Activated T-helper 1 cell treated with anti-CD3 and anti-CD28 coated beads, Interleukin-12 subunit alpha, Interleukin-12 subunit beta, Interleukin-2, Interleukin-4 antibody, amounts not matched to agents 30 ng/mL and 10 ng/mL and 1 ng/mL, durations not matched to agents 14 hours and 24 hours and 36 hours (primary cell): ENCODE results near the gene CD151. TPM values are rescaled to one million over a fixed set of nuclear protein-coding genes. Genes with fewer than 3 reads are reported as not detected.

ENCODE experiments used
- DNase-seq: peaks from one replicate; pipeline ENCODE4 v3.0.0; 2021; ENCODE audit warnings: low spot score
- H3K27ac Mint-ChIP-seq: one replicate; pipeline ENCODE4 v1.8.0; 2021; ENCODE audit warnings: mild to moderate bottlenecking, mixed read lengths
- H3K27me3 Mint-ChIP-seq: one replicate; pipeline ENCODE4 v1.8.0; 2022; ENCODE audit warnings: mild to moderate bottlenecking, moderate library complexity, mixed read lengths; ENCODE audit not compliant: insufficient read depth
- H3K36me3 Mint-ChIP-seq: one replicate; pipeline ENCODE4 v1.8.0; 2021; ENCODE audit warnings: low read depth, mixed read lengths
- H3K4me1 Mint-ChIP-seq: one replicate; pipeline ENCODE4 v1.8.0; 2021; ENCODE audit warnings: low read depth, mixed read lengths
- H3K4me3 Mint-ChIP-seq: one replicate; pipeline ENCODE4 v1.8.0; 2021; ENCODE audit warnings: mild to moderate bottlenecking, moderate library complexity, mixed read lengths
- H3K9me3 Mint-ChIP-seq: one replicate; pipeline ENCODE4 v1.8.0; 2021; ENCODE audit warnings: mixed read lengths
- intact Hi-C: fragments of 100-400 bp; cut with micrococcal nuclease; formaldehyde crosslinking; loops from one replicate; pipeline ENCODE4 v1.15.1; 2024
- total RNA-seq: library from RNA; stranded (reverse); gene quantifications from 2 replicates; pipeline ENCODE4 v1.2.3, GENCODE V29; 2022

CD151 gene
- total RNA-seq, 1 donor from 2014 or later, result 80.6 TPM

DNA sequence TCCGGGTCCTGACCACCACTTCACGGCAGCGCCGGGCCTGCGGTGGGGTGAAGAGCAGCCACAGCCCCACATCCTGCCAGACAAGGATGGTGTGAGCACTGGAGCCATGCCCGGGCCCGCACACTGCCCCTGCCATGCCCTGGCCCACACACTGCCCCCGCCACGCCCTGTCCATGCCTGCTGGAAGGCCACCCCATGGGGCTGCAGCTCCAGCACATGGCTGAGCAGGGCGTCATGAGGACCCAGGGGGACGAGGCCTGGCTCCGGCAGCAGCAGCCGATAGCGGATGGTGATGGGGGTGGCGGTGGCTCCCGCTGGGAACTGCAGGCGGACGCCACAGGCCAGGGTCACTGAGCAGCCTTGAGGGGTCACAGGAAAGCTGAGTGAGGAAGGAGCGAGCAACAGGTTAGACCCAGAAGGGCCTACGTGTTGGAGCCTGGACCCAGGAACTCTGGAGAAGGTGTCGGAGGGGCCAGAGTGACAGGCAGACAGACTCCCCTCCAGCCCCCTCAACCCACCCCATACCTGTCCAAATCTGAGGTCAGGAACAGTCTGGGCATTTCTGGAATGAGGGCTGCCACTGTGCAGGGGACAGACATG, 30.6 kb upstream of the CD151 start:
- Mint-ChIP-seq H3K36me3 (no peaks in the 10 kb centered on the region), H3K9me3 (no peaks in the 10 kb centered on the region), H3K4me3 (no peak overlapping the region), H3K4me1 (no peaks in the 10 kb centered on the region), H3K27me3 (no peaks in the 10 kb centered on the region), H3K27ac (no peak overlapping the region)
- intact Hi-C loops, result no loop called here
- no peak for DNase-seq

DNA sequence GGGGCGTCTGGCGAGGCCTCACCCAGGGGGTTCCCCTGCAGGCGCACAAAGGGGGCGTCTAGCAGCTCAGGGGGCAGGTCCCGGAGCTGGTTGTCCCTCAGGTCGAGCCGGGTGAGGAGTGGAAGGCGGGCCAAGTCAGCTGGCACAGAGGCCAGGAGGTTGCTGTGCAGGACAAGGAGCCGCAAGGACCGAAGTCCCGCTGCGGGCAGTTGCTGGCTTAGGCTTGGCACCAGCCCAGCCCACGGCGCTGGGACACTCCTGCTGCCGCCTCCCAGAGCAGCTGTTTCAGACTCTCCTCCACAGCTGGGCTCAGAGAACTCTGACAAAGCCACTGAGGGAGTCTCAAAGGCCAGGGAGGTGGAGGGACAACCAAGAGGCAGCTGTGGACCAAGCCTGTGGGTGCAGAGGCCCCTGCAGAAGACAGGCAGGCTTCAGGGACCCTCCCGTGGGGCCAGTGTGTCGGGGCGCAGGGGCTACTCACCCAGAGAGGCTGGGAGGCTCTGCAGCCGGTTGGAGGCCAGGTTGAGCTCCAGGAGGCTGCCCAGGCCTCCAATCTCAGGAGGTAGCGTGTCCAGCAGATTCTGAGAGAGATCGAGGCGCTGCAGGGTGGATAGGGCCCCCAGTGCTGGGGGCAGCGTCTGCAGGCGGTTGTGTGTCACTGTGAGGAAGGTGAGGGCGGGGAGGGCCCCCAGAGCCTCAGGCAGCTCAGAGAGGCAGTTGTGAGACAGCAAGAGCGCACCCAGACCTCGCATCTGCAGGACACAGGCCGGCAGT, 29.9 kb upstream of the CD151 start:
- H3K27me3 Mint-ChIP-seq, result no peaks in the 10 kb centered on the region
- intact Hi-C loops, result no loop called here
- H3K9me3 Mint-ChIP-seq, result no peaks in the 10 kb centered on the region
- DNase-seq, result no peak
- peaks cover 3% of the 10 kb centered on the region for H3K4me1 Mint-ChIP-seq
- peak overlapping the region; percentile 56 for H3K4me3 Mint-ChIP-seq
- no peak overlapping the region for H3K27ac Mint-ChIP-seq
- no peaks in the 10 kb centered on the region for H3K36me3 Mint-ChIP-seq

DNA sequence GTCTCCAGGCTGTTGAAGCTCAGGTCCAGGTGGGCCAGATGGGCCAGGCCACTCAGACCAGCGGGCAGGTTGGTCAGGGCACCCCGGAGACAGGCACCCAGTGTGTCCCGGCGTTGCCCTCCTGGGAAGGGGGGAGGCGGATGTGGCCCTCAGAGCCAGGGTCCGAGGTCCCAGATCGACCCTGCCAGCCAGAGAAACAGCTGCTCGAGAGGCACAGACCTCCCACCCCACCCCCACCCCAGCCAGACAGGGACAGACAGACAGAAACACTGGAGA, 29.3 kb upstream of the CD151 start:
- Mint-ChIP-seq H3K9me3 (no peaks in the 10 kb centered on the region), H3K36me3 (no peaks in the 10 kb centered on the region), H3K27ac (no peak overlapping the region), H3K4me1 (peaks cover 6% of the 10 kb centered on the region), H3K27me3 (no peaks in the 10 kb centered on the region), H3K4me3 (peak overlapping the region; percentile 81)
- intact Hi-C loops, result no loop called here
- DNase-seq, result no peak

DNA sequence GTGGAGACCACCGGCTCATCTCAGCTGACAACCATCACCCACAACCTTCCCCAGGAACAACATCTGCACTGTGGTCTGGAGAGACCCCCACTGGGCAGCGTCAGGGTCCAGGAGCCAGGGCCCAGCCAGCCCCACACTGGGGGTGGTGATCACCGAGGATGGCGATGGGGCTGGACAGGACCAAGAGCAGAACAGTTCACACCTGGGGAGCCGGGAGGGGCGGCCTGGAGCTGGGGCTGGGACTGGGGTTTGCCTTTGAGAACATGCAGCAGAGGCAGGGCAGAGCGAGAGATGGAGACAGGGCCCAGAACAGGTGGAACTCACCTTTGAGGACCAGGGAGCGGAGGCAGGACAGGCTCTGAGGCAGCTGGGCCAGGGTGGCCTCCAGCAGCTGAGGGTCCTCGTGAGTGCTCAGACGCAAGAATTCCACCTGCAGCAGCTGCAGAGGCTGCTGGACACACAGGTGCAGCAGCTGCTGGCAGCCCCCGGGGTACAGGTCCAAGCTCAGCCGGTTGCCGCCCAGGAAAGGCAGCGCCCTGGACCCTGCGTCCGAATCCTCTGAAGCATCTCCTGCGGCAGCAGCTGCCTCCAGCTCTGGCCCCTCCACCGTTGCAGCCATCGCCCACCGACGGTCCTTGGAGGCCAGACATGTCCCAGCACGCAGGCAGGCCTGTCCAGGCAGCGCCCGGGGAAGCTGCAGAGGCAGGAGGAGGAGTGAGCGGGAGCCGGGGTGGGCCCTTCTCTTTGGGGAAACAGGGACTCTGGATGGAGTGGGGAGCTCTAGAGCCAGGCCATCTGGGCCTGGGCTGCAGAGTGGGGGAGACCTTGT, 28.8 kb upstream of the CD151 start:
- no peaks in the 10 kb centered on the region for H3K27me3 Mint-ChIP-seq
- no peaks in the 10 kb centered on the region for H3K9me3 Mint-ChIP-seq
- H3K27ac Mint-ChIP-seq, result no peak overlapping the region
- H3K36me3 Mint-ChIP-seq, result no peaks in the 10 kb centered on the region
- DNase-seq, result no peak
- intact Hi-C loops, result no loop called here
- peaks cover 6% of the 10 kb centered on the region for H3K4me1 Mint-ChIP-seq
- H3K4me3 Mint-ChIP-seq, result peak overlapping the region; percentile 81

DNA sequence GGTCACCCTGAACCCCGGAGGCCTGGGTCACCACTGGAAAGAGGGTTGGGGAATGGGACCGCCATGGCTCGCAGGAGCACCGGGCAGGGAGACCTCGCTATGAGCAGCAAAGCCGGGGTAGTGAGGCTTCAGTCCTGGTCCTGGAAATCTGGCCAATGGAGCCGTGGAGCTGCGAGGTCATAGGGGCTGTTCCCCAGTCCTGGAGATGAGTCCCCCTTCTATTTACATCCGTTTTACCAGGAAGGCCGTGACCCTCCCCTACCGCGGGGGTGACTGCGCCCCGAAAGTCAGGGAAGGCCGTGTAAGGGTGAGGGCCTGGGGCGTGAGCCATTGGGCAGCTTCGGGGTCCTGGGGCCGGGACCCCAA, 28.2 kb upstream of the CD151 start:
- H3K4me3 Mint-ChIP-seq, result peak overlapping the region; percentile 81
- no peak for DNase-seq
- intact Hi-C loops, result no loop called here
- no peaks in the 10 kb centered on the region for H3K9me3 Mint-ChIP-seq
- no peaks in the 10 kb centered on the region for H3K27me3 Mint-ChIP-seq
- peaks cover 6% of the 10 kb centered on the region for H3K4me1 Mint-ChIP-seq
- no peaks in the 10 kb centered on the region for H3K36me3 Mint-ChIP-seq
- peak overlapping the region; percentile 63 for H3K27ac Mint-ChIP-seq

DNA sequence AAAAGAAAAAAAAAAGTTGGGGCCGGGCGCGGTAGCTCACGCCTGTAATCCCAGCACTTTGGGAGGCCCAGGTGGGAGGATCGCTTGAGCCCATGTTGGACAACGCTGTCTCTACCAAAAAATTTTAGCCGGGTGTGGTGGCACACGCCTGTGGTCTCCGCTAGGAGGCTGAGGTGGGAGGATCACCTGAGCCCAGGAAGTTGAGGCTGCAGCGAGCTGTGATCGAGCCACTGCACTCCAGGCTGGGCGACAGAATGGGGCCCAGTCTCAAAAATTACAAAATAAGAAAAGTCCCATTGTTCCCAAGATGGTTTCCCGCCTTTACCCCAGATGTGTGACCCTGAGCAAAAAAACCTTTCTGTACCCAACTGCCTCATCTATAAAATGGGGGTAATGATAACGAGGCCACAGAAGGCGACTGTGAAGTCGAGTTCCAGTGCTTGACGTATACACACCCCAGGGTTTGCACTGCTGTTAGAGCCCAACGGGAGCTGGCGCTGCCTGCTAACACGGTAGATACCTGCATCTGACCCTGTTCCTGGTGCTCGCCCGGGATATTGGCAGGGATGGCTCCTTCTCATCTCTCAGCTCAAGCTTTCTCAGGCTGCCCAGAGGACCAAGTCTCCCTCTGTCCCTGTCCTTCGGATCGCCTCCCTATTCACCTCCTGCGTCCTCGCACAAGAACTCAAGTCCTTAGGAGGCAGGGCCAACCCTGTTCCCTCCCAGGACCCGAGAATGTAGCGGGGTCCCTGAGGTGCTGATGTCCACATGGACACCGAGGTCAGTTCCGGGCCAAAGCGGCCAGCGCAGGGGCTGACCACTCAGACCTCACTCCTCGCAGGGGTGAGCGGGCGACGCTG, 24.1 kb upstream of the CD151 start:
- Mint-ChIP-seq H3K4me3 (peak overlapping the region; percentile 86), H3K27ac (peak overlapping the region; percentile 90), H3K27me3 (no peaks in the 10 kb centered on the region), H3K36me3 (peaks cover 29% of the 10 kb centered on the region), H3K9me3 (no peaks in the 10 kb centered on the region), H3K4me1 (peaks cover 28% of the 10 kb centered on the region)
- DNase-seq, result no peak
- intact Hi-C loops, result loop anchor here (1.0 to 5.0 kb wide), 7 partner anchors 11 to 601 kb away; partner anchors contain the start of genes BET1L, CHID1, POLR2L and RIC8A

DNA sequence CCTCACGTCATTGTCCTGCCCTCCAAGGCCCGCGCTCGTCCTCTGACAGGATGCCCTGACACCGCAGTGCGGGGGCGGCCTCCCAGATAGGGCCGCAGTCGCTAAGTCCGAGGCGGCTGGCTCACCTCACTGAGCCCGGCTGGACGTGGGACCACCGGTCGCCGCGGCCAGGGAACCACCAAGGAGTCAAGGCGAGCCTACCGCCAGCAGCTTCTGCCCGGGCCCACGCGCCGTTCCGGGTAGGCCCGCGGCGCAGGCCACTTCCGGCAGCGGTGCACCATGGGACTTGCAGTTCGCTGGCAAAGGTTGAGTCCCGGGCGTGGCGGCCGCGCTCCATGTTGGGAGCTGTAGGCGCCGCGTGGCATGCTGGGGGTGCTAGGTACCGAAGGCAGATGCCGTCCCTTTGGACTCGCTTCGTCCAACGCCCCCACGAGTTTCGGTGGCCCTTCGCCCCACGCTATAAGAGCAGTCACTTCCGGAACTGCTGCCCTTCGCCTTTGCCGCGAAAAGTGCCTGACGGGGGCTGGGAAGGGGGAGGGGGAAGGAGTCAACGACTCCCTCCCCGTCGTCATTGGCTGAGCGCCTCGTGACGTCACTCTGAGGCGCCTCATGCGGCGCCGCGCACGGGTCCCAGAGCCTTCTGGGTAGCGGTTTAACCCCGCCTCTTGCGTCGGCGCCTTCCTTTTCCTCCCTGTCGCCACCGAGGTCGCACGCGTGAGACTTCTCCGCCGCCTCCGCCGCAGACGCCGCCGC, 23.3 kb upstream of the CD151 start, which contains the start of gene RPLP2:
RPLP2 (plus strand) TSS at position 681 of the 753 bp plus-strand sequence. CDS start 268 bp downstream, outside the sequence.
- Mint-ChIP-seq H3K9me3 (no peaks in the 10 kb centered on the region), H3K27ac (peak within 1 kb of the TSS; percentile 90), H3K4me1 (peaks cover 28% of the 10 kb centered on the region), H3K36me3 (peaks cover 29% of the 10 kb centered on the region), H3K27me3 (no peaks in the 10 kb centered on the region), H3K4me3 (peak within 1 kb of the TSS; percentile 92)
- intact Hi-C loops, result loop anchor here (1.0 to 5.0 kb wide), 7 partner anchors 10 to 602 kb away; partner anchors contain the start of genes BET1L, CHID1, POLR2L and RIC8A
- peak; percentile 97 for DNase-seq

DNA sequence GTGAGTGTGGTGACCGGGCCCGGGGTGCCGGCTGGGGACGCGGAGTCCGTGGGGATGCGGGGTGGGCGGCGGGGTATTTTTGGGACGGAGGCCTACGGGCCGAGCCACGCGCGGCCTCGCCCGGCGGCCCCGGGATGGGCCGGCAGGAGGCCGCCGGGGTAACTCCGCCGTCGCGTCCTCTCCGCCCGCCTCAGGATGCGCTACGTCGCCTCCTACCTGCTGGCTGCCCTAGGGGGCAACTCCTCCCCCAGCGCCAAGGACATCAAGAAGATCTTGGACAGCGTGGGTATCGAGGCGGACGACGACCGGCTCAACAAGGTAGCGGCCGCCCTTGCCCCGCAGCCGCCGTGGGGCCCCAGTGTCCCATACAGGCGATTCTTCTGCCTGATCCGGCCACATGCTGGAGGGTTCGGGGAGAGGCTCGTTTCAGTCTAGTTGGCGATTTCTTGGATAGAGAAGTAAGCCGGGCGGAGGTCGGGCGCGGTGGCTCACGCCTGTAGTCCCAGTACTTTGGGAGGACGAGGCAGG, 22.6 kb upstream of the CD151 start:
- no peaks in the 10 kb centered on the region for H3K27me3 Mint-ChIP-seq
- peak overlapping the region; percentile 92 for H3K4me3 Mint-ChIP-seq
- intact Hi-C loops, result no loop called here
- no peak for DNase-seq
- H3K9me3 Mint-ChIP-seq, result no peaks in the 10 kb centered on the region
- H3K27ac Mint-ChIP-seq, result peak overlapping the region; percentile 90
- peaks cover 29% of the 10 kb centered on the region for H3K36me3 Mint-ChIP-seq
- peaks cover 28% of the 10 kb centered on the region for H3K4me1 Mint-ChIP-seq

DNA sequence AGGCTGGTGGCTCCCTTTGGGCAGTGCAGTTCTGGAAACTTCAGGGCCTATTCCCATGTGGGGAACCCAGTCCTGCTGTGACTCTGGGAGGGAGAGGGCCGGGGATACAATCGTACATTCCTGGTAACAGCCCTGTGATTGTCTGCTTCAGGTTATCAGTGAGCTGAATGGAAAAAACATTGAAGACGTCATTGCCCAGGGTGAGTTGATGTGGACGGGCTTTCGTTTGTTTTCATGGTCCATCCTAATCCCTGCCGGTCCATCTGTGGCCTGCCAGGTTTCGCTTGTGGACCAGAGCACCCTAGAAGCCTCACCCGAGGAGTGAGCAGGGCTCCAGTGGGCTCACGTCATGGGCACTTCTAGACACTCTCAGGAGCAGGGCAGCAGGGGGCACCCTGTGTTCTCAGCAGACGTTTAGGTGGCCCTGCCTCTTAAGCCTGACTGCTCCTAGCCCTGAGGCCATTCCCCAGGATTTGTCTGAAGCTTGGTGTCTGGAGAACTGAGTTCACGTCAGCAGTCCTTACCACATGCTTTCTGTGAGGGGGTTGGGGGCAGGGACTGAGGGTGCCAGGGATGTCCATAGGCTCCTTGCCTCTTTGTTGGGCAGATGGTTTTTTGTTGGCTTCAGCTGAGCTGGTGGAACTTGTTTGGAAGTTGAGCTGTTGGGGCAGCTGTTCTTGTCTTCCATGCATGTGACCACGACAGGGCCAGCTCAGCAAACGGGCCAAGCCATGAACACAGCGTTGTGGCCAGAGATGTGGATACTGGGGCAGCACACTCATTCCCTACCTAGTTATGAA, 21.1 kb upstream of the CD151 start:
- H3K9me3 Mint-ChIP-seq, result no peaks in the 10 kb centered on the region
- intact Hi-C loops, result no loop called here
- DNase-seq, result no peak
- H3K36me3 Mint-ChIP-seq, result peaks cover 29% of the 10 kb centered on the region
- peak overlapping the region; percentile 92 for H3K4me3 Mint-ChIP-seq
- H3K27me3 Mint-ChIP-seq, result no peaks in the 10 kb centered on the region
- H3K27ac Mint-ChIP-seq, result peak overlapping the region; percentile 89
- peaks cover 28% of the 10 kb centered on the region for H3K4me1 Mint-ChIP-seq

DNA sequence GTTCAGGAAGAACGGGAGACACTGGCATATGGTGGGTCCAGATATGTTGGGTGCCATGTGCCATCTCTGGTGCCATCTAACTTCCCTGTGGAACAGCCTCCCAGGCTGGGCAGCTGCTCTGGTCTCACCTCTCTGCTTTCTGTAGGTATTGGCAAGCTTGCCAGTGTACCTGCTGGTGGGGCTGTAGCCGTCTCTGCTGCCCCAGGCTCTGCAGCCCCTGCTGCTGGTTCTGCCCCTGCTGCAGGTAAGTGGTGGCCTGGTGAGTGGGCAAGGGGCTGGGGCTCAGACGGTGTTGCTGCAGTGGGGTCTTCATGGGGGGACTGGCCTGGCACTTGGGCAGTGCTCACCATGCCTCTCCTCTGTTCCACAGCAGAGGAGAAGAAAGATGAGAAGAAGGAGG, 20.4 kb upstream of the CD151 start:
- H3K27ac Mint-ChIP-seq, result peak overlapping the region; percentile 34
- H3K4me1 Mint-ChIP-seq, result peaks cover 28% of the 10 kb centered on the region
- H3K4me3 Mint-ChIP-seq, result peak overlapping the region; percentile 92
- DNase-seq, result no peak
- H3K9me3 Mint-ChIP-seq, result no peaks in the 10 kb centered on the region
- peaks cover 29% of the 10 kb centered on the region for H3K36me3 Mint-ChIP-seq
- intact Hi-C loops, result no loop called here
- no peaks in the 10 kb centered on the region for H3K27me3 Mint-ChIP-seq

DNA sequence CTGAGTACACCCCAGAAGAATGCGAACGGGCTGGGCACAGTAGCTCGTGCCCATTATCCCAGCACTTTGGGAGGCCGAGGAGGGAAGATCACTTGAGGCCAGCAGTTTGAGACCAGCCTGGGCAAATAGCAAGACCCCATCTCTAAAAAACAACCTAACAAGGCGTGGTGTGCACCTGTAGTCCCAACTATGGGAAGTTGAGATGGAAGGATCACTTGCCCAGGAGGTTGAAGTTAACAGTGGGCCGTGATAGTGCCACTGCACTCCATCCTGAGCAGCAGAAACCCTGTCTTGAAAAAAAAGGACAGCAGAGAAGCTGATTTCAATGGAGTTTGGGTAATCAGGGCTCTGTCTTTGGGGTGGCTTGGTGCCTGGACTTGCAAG, 19.7 kb upstream of the CD151 start:
- Mint-ChIP-seq H3K27ac (no peak overlapping the region), H3K4me3 (no peak overlapping the region), H3K9me3 (no peaks in the 10 kb centered on the region), H3K36me3 (peaks cover 29% of the 10 kb centered on the region), H3K4me1 (peaks cover 23% of the 10 kb centered on the region), H3K27me3 (no peaks in the 10 kb centered on the region)
- DNase-seq, result no peak
- intact Hi-C loops, result no loop called here
